Cerebellar cortex (tissue), 1 donor: ENCODE data around the gene SCFD2.
A peak's percentile ranks its signal among the peaks of the same experiment; 100 is the strongest.
"Not testable (repeated sequence)": the region's sequence is repeated elsewhere in the genome, so short reads cannot be mapped to it uniquely, and the experiment has no call there.

Source experiments
- DNase-seq: peaks from one replicate; pipeline ENCODE4 v3.0.0-alpha.2; 2015; ENCODE audit warnings: low spot score

SCFD2 gene

DNA sequence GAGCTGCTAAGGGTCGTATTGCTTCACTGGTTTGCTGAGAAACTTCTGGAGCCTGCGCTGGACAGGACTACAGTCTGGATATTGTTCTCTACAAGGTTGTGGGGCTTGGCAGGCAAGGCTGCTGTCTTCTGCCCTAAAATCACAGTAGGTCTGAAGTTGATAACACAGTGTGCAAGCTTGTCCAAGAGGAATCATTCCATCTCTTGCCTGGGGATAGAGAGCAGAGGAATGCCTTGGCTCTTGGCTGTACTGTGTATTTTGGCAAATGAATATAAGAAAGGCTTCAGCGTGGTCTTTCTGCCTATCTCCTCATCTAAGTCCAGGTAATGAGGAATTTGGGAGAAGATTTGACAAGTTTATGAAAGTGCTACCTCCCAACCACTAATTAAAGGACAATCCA, 513.1 kb downstream of the SCFD2 start:
- no peak for DNase-seq

DNA sequence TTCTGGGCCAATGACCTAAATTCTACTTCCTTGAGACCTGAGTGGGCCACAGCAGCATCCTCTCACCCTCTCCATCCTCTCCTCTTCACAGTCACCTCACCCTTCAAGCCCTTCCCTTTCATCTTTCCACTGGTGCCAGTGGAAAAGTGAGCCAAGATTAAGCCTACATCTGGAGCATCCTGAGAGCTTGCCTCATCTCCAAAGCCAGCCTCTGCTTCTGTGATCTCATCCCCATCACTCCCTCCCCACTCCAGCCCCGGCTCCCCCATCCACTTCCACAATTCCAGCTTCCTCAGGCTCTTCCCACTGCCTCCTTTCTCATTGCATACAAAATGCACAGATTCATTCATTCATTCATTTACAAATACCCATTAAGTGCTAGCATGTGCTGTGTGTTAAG, 513.8 kb downstream of the SCFD2 start:
- no peak for DNase-seq

DNA sequence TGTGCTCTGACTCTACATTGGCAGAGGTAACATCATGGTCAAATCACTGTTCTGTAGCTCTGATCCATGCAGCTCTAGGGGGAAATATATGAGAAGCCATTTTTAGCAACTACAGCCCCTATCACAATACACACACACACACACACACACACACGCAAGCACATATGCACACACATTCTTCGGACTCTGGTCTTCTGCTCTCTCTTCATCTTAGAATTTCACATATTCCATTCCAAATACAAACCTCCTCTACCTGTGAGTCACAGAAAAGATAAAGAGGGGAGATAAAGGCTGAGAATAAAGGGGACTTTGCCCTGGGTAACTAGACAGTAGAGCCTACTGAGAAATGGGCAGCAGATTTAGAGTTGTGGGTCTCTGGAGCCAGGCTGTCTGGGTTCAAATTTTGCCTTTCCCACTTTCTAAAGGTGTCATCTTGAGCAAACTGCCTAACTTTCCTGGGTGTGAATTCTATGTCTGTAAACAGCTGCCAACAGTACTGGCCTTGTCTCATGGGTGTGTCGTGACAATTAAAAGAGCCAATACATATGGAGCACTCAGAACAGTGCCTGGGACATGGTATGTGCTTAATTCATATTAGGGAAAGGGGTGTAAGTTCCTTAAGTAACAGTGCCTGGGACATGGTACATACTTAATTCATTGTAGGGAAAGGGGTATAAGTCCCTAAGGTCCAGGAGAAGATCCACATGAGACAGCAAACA, 515.3 kb downstream of the SCFD2 start:
- no peak for DNase-seq

DNA sequence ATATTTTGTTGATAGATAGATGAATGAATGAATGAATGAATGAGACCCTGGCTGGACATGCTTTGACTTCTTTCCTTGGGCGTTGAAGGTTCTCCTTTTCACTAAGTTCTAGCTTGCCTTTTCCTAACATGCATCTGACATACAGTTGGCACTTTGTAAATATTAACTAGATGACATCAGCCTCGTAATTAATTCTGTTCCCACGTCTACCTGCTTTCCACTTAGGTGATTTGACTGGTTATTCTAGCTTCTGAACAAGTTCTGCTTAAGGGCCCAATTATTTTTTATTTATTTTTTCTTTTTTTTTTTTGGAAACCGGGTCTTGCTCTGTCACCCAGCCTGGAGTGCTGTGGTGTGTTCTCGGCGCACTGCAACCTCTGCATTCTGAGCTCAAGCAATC, 517.6 kb downstream of the SCFD2 start:
- no peak for DNase-seq

DNA sequence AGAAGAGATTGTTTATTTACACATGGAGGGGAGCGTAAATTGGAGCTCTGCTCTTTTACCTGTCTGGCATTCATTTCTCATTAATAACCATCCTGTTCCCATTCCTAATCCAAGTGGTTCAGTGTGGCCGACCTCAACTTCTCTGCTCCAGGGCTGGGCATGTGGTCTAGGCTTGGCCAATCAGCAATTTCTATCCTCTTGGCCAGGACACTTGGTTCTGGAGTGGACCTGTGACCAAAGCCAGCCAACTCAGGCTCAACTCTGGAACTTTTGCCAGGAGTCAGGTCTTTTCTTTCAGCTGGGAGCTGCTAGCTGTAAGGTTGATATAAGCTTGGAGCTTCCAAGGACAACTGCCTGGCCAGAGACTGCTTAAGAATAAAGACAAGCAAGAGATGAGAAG, 519.4 kb downstream of the SCFD2 start:
- no peak for DNase-seq

DNA sequence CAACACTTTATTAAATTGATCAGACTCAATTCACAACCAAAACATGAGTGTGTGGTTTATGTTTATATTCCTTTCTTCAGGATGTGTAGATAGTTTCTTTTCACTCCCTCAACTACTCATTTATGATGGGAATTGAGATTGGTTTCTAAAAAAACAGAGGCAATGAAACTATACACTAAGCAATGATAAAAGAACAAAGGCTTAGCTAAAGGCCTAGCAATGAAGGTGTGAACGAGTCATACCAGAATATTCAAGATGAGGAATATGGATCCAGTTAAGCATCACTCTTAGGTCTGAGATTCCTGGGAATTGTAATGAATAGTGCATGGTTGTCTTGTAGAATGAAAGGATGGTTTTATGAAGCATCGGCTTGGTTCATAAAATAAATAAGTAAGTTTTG, 521.3 kb downstream of the SCFD2 start:
- DNase-seq: no peak

DNA sequence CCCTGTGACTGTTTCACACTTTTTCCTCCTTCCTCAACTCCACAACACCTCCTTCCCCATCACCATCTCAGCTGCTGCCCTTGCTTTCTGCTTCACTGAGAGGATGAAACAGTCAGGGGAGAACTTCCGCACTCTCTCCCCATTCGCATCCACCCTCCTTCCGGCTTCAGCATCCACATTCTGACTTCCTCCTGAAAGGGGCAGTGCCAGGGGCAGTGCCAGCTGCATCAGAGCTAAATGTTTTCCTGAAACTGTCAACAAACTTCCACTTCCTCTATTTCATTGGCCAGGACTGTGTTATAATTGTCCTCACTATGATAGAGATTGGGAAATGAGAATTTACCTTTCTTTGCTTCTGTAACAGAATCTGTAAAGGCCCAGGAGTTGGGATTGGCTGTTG, 521.9 kb downstream of the SCFD2 start:
- no peak for DNase-seq

DNA sequence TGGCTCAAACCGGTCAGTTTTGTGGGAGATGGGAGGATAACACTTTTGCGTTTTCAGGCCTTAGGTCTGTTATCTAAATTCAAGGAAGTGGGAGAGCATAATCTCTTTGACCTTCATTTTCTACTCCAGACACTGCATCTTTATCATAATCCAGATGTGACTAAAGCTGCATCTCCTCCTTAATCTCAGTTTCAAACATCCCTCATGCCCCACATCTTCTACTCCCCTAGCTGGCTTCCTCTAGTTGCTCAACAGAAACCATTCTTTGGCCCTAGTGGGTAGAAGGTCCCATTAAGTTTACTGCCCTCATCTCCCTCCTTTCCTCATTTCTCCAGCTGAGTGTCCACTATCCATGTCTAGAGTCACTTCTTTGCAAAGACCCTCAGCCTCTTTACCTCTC, 522.5 kb downstream of the SCFD2 start:
- DNase-seq: no peak

DNA sequence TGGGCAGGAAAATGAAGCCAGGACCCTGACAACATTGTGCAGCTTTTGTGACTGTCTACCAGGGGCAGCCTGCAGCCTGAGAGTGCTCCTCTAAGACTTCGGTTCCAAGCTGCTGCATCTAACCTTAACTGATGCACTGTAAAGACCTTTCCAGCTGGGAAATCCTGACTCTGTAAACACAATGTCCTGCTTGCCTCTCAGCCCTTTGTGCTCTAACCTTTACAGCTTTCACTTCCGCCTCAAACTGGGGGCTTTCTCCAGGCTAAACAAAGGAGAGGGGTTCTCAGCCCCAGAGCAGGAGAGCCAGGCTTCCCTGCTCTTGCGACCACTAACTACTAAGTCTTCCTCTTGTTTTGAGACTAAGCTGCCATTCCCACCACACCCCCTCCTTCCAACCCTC, 523.1 kb downstream of the SCFD2 start:
- no peak for DNase-seq

DNA sequence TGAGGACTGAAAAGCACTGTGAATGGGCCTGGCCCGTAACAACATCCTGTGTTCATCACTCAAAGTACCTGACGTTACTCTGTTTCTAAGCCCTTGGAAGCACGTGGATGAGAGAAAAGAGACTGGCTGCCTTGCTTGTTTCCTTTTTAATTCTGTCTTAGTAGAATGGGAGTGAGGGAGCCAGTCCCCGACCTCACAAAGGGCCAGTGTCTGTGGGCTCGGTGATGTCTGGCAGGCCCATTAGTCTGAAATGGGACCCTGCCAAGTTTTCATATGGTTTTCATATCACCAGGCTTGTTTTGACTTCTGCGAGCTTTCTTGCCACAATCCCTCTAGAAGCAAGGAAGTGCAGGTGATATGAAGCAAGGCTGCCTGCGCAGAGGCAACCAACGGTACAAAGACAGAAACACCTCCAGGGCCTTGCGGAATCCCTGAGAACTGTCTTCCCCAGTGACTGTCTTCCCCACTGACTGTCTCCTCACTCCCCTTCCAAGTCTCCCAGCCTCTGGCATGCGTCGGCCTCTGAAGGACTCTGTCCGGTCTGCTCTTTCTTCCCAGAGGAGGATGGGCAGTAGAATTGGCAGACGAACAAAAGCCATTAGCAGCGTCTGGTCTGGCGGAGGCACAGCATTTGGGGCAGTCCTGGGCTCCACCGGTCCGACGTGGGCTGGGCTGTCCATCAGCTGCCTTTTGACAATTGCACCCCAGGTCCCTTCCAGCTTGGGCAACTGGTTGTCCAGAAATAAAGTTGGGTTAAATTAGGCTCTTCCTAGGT, 524.0 kb downstream of the SCFD2 start:
- peak; percentile 26 for DNase-seq

DNA sequence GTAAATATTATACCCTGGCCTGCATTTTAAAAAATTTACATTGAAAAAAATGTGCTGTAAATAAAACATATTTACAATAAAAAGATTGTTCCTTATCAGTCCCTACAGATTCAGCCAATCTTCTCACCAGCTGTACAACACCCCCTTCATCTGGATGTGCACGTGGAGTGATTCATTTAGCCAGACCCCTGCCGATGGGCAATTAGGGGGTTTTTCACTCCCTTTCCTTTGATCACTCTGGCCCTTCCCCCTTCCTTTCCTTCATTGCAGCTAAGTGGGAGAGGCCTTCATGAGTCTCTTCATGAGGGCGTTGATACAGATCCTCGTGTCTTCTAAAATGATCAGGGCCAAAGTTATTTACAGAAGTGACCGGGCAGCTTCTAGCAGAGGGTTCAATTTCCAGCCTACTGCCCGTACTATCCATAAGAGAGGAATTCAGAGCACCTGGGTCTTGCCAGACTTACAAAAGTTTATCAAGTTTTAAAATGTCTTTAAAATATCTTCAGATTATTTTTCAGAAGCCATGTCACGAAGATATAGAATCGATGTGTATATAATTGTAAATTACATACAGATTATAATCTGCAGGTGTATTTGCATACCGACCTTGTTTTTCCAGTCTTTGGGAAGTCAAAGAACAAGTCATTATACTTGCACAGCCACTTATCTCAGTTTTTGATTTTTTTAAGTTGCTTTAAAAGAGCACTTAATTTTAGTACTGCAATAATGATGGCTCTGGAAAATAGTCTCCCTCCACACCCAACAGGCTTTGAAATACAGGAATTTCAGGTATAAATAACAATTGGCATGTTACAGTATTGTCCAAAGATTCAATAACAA, 525.1 kb downstream of the SCFD2 start:
- no peak for DNase-seq

DNA sequence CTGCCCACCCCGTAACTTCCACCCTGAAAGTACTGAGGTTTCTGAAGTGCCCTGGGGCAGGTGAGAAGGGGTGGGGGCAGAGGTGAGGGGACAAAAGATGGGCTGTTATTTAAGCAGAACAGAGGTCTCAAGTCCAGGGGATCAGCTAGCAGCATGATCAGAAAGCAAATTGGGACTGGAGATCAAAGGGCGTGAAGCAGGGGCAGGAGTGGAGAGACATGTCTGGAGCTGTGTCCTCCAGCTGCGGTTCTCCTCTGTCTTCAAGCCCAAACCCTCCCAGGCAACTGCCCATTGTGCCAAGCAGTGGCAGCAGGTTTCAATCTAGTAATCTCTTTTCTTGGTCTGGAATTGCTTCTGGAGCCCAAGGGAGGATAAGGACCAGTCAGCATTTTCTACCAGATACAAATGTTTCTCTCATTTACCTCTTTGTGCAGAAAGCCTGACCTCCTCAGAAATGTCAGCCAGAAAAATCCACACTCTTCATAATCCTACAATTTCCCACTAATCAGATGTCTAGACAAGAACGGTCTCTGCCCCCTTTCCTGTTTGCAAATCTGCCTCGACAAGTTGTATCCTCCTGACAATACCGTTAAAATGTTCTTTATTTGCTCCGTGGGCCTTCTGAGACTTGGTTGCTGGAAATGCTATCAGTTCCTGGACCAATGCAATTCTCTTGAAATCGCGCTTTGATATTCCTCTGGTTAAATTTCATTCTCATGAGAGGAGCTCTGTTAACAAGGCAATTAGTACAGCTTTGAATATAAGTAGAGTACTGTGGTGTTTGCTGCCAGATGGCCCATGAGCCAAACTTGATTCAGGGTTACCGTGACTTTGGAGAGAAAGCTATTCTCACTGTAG, 526.9 kb downstream of the SCFD2 start:
- no peak for DNase-seq

DNA sequence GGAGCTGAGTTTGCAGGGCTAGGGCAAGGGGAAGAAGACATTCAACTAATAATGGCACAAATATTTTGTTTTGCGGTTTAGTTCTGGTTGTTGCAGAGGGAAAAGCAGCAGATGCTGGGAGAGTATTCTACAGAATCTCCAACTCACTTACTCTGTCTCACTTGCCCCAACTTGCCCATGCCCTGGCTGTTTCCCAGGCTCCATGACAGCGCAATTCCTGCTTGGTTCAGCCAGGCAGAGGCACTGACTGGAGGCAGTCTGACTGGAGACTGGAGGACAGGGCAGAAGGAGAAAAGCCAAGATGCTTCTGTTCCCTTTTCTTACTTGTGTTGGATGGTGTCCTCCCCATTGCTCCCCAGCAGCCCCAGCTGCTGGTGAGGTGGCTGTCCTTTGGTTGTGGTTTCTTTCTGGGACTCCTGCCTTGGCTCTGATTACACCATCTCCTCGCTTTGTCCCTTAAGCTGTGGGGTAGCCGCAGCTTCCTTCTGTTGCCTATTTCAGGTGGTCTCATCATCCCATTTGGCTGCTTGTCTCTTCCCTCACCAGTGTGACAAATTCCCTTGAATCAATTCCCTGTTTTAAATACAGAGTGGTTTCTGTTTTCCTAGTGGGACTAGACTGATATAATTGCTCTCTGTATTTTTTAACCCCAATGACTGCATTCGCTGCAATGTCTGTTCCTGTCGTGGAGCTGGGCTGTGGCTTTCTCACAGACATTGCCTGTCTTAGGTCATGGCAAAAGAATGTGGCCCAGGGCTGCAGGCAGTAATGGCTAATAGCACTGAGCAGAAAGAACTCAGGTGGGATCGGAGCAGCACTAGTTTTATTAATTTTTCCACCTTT, 527.9 kb downstream of the SCFD2 start:
- DNase-seq: no peak

DNA sequence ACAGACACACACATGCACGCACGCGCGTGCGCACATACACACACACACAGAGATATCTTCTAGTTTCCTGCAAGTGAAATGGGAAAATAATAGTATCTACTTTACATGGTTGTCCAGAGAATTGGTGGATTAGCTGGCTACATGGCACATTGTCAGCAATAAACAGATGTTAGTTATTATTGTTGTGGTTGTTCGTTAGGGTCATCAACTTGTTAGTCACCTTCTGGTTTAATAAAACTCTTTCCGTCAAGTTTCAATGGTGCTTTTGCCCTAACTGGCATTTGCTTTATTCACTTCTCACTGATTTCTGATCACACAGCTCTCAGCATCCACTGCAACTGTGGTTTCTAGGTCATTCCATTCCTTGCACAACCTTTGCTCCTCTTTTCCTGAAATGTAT, 529.2 kb downstream of the SCFD2 start:
- DNase-seq: no peak

DNA sequence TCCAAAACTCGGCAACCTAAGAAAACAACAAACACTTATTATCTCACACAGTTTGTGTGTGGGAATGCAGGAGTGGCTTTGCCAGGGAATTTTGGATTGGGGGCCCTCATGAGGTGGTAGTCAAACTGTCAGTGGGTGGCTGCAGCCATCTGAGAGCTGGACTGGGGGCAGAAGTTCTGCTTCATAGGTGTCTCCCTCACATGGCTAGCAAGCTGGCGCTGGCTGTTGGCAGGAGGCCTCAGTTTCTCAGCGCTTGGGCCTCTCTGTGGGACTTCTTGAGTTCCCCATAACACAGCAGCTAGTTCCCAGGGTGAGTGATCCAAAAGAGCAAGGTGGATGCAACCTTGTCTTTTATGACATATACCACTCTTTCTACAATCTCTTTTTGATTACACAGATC, 529.7 kb downstream of the SCFD2 start:
- no peak for DNase-seq

DNA sequence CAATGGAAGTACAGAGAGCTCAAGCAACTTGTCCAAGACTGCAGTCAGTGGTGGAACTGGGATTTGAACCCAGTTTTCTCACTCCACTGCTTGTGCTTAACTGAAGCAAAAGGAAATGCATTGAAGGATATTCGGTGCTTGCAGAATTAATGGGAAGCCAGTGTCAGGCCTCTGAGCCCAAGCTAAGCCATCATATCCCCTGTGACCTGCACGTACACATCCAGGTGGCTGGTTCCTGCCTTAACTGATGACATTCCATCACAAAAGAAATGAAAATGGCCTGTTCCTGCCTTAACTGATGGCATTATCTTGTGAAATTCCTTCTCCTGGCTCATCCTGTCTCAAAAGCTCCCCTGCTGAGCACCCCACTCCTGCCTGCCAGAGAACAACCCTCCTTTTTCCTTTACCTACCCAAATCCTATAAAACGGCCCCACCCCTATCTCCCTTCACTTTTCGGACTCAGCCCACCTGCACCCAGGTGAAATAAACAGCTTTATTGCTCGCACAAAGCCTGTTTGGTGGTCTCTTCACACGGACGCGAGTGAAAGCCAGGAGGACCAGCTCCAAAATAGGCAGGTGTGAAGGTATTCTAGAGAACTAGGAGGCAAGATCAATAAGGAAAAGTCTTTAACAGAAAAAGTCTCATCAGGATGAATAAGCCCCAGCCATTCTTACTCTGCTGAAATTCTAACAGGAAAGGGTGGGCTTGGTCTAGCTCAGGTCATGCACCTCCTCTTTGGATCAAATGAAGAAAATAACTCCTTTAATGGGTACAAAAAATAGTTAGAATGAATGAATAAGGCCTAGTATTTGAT, 531.0 kb downstream of the SCFD2 start:
- DNase-seq: not testable (repeated sequence)

DNA sequence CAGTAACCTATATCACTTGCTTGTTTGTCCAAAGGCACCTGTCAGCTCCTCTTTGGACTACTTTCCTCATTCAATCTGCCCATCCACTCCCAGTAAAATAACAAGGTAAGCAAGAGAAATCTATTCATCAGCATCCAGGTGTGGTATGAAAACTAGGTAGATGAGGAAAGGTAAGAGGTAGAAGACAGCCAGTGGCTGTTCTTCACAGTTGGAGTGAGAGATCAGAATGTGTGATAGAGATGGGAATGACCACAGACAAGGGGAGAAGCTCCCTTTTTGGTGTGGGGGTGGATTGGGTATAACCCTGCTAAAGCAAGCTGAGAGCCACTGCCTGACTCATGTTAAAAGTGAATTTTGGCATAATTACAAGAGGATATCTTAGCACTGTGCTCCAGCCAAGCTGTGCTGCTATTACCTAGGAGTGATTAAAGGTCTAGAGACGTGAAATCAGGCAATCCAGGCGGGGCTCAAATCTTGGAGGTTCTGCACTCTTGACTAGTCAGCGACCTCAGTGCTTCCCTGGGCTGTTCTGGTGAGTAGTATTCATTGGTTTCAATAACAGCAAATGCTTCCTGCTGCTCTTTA, 531.8 kb downstream of the SCFD2 start:
- DNase-seq: no peak

DNA sequence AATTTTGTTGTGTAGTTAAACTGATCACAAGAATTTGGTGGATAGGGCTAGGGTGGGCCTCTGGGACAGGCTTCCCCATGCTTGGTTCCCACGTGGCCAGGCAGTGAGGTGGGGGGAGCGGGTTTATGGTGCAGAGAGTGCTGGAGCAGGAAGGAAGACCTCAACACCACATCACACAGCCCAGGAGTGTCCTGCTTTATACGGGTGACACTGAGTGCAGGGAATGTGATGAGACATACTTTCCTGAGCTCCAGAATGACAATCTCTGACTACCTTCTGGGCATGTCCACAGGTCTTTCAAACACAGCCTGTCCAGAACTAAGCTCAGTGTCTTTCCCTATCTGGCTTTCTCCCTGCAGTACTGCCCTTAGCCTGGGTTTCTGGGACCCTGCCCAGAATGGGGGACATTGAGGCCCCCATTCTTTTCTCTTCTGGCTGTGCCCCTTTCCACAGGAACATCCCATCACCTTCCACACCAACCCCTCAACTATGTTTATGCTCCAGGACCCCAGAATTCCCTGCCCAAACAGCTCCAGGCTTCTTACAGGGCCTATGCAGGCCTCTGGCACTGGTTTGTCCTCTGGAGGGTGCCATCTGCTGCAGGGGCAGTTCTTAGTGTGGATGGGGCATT, 540.3 kb downstream of the SCFD2 start:
- no peak for DNase-seq
